Subcutaneous abdominal adipose tissue (tissue), 5 donors: Measurements from ENCODE around the gene CD274.
"Not testable (repeated sequence)": the region's sequence is repeated elsewhere in the genome, so short reads cannot be mapped to it uniquely, and the experiment has no call there.

Experiments used
- H3K27ac ChIP-seq: one replicate; pipeline ENCODE4 v1.7.0; 2013; ENCODE audit warnings: low read depth, mild to moderate bottlenecking, inconsistent platforms, low read length, moderate library complexity
- H3K27me3 ChIP-seq, 5 donors: one replicate each; pipeline ENCODE4 v1.7.0; 2013; ENCODE audit warnings: low read length in 5 of 5, inconsistent platforms in 1 of 5; ENCODE audit not compliant: control insufficient read depth in 5 of 5, insufficient read depth in 4 of 5
- H3K36me3 ChIP-seq, 5 donors: one replicate each; pipeline ENCODE4 v1.7.0; 2013; ENCODE audit warnings: low read length in 5 of 5; ENCODE audit not compliant: control insufficient read depth in 5 of 5, insufficient read depth in 5 of 5
- H3K4me1 ChIP-seq, 5 donors: one replicate each; pipeline ENCODE4 v1.7.0; 2013; ENCODE audit warnings: low read length in 5 of 5, mild to moderate bottlenecking in 3 of 5, moderate library complexity in 1 of 5; ENCODE audit not compliant: control insufficient read depth in 5 of 5, insufficient read depth in 5 of 5
- H3K4me3 ChIP-seq, 5 donors: one replicate each; pipeline ENCODE4 v1.7.0; 2013; ENCODE audit warnings: low read length in 5 of 5, low read depth in 1 of 5
- H3K9ac ChIP-seq, 5 donors: one replicate each; pipeline ENCODE4 v1.7.0; 2013; ENCODE audit warnings: low read length in 5 of 5, mild to moderate bottlenecking in 4 of 5, moderate library complexity in 3 of 5
- H3K9me3 ChIP-seq, 5 donors: one replicate each; pipeline ENCODE4 v1.7.0; 2013; ENCODE audit warnings: low read length in 5 of 5; ENCODE audit not compliant: control insufficient read depth in 5 of 5
- donor health status: healthy.
- donor health status: healthy.
- donor health status: healthy.
- donor health status: healthy.
- donor health status: healthy.

The CD274 gene

GRCh38 chr9:5493679-5494511 lies 43.6 kb downstream of the CD274 start:
- no peak overlapping the region for H3K9ac ChIP-seq
- H3K27me3 ChIP-seq, result no peaks in the 10 kb centered on the region

GRCh38 chr9:5494765-5495164 lies 44.4 kb downstream of the CD274 start:
- not testable (repeated sequence) for H3K4me3 ChIP-seq, H3K9me3 ChIP-seq, H3K4me1 ChIP-seq, H3K27ac ChIP-seq, H3K36me3 ChIP-seq, H3K9ac ChIP-seq, H3K27me3 ChIP-seq

More at GRCh38 chr9:5493679-5494511, 43.6 kb downstream of the CD274 start:
- Histone ChIP-seq H3K27ac (peak overlapping the region; percentile 72), H3K4me3 (no peak overlapping the region), H3K9me3 (no peaks in the 10 kb centered on the region), H3K4me1 (peaks cover 0 to 6% (median 4%) of the 10 kb centered on the region in 5 donors), H3K36me3 (no peaks in the 10 kb centered on the region)

- Histone ChIP-seq H3K36me3 (no peaks in the 10 kb centered on the region), H3K9me3 (no peaks in the 10 kb centered on the region), H3K27me3 (no peaks in the 10 kb centered on the region), H3K27ac (no peak overlapping the region), H3K4me3 (no peak overlapping the region), H3K9ac (no peak overlapping the region), H3K4me1 (peaks cover 0 to 27% (median 7%) of the 10 kb centered on the region in 5 donors)
Measured at GRCh38 chr9:5499157-5499556, 48.8 kb downstream of the CD274 start.

- Histone ChIP-seq H3K4me3 (no peak overlapping the region), H3K27me3 (no peaks in the 10 kb centered on the region), H3K9ac (no peak overlapping the region), H3K4me1 (peaks cover 0 to 27% (median 7%) of the 10 kb centered on the region in 5 donors), H3K36me3 (no peaks in the 10 kb centered on the region), H3K9me3 (no peaks in the 10 kb centered on the region), H3K27ac (peak overlapping the region; percentile 30)
Measured at GRCh38 chr9:5499889-5500398, 49.6 kb downstream of the CD274 start.

GRCh38 chr9:5500441-5501235 lies 50.3 kb downstream of the CD274 start:
- no peaks in the 10 kb centered on the region for H3K36me3 ChIP-seq
- no peak overlapping the region for H3K9ac ChIP-seq
- no peaks in the 10 kb centered on the region for H3K27me3 ChIP-seq
- H3K9me3 ChIP-seq, result no peaks in the 10 kb centered on the region
- peak overlapping the region; percentile 30 for H3K27ac ChIP-seq
- peaks cover 0 to 27% (median 7%) of the 10 kb centered on the region in 5 donors for H3K4me1 ChIP-seq
- no peak overlapping the region for H3K4me3 ChIP-seq

- H3K27me3 ChIP-seq, result no peaks in the 10 kb centered on the region
- no peaks in the 10 kb centered on the region for H3K9me3 ChIP-seq
- no peak overlapping the region for H3K9ac ChIP-seq
- no peak overlapping the region for H3K27ac ChIP-seq
- peaks cover 0 to 27% (median 7%) of the 10 kb centered on the region in 5 donors for H3K4me1 ChIP-seq
- H3K4me3 ChIP-seq, result no peak overlapping the region
- H3K36me3 ChIP-seq, result no peaks in the 10 kb centered on the region
Measured at GRCh38 chr9:5502553-5502952, 52.2 kb downstream of the CD274 start.

GRCh38 chr9:5509573-5509972 lies 59.2 kb downstream of the CD274 start:
- peak overlapping the region in 1 of 5 donors; percentile 65 for H3K9ac ChIP-seq
- H3K4me1 ChIP-seq, result peaks cover 4 to 49% (median 29%) of the 10 kb centered on the region in 5 donors
- peak overlapping the region in 2 of 5 donors; percentile 12 to 66 for H3K4me3 ChIP-seq
- H3K36me3 ChIP-seq, result no peaks in the 10 kb centered on the region
- H3K9me3 ChIP-seq, result no peaks in the 10 kb centered on the region
- H3K27ac ChIP-seq, result peak overlapping the region; percentile 69
- no peaks in the 10 kb centered on the region for H3K27me3 ChIP-seq

- Histone ChIP-seq H3K27me3 (no peaks in the 10 kb centered on the region), H3K4me3 (peak within 1 kb of the TSS; percentile 33 to 71 (median 66)), H3K9me3 (no peaks in the 10 kb centered on the region), H3K36me3 (no peaks in the 10 kb centered on the region), H3K9ac (peak within 1 kb of the TSS in 3 of 5 donors; percentile 43 to 65 (median 62)), H3K4me1 (peaks cover 4 to 52% (median 29%) of the 10 kb centered on the region in 5 donors), H3K27ac (peak within 1 kb of the TSS; percentile 69)
Measured at GRCh38 chr9:5510360-5510931, 60.1 kb downstream of the CD274 start, which contains the start of gene PDCD1LG2. TSS of gene PDCD1LG2 (plus strand) at chr9:5510531. CDS start at chr9:5522547, 12,016 bp downstream.

- Histone ChIP-seq H3K27ac (peak overlapping the region; percentile 69), H3K4me1 (peaks cover 4 to 53% (median 29%) of the 10 kb centered on the region in 5 donors), H3K4me3 (peak overlapping the region; percentile 33 to 71 (median 66))
Measured at GRCh38 chr9:5510989-5511388, 60.6 kb downstream of the CD274 start.

More at GRCh38 chr9:5510989-5511388, 60.6 kb downstream of the CD274 start:
- Histone ChIP-seq H3K36me3 (no peaks in the 10 kb centered on the region), H3K9me3 (no peaks in the 10 kb centered on the region), H3K27me3 (no peaks in the 10 kb centered on the region), H3K9ac (peak overlapping the region in 3 of 5 donors; percentile 43 to 65 (median 62))
